GM21360 (cell line): Measurements from ENCODE around the gene KCNIP4.
"Not testable (repeated sequence)": the region's sequence is repeated elsewhere in the genome, so short reads cannot be mapped to it uniquely, and the experiment has no call there.

ENCODE experiments used
- ATAC-seq: cut with Tn5 transposase; IDR thresholded peaks from one replicate; pipeline ENCODE4 v1.9.1; 2021; ENCODE audit warnings: mild to moderate bottlenecking, moderate library complexity; ENCODE audit not compliant: unreplicated experiment

KCNIP4 gene

GRCh38 chr4:21948347-21949072, at the start of gene KCNIP4:
KCNIP4 (minus strand) TSS chr4:21948772.
- ATAC-seq, result no peak

GRCh38 chr4:21996618-21997017, 48.0 kb upstream of the KCNIP4 start:
- not testable (repeated sequence) for ATAC-seq

GRCh38 chr4:21992330-21992729, 43.8 kb upstream of the KCNIP4 start:
- ATAC-seq, result no peak

- ATAC-seq, result no peak
These were observed 43.0 kb upstream of the KCNIP4 start for GRCh38 chr4:21991562-21991961.

GRCh38 chr4:21991050-21991449, 42.5 kb upstream of the KCNIP4 start:
- ATAC-seq, result no peak

GRCh38 chr4:21989351-21989750, 40.8 kb upstream of the KCNIP4 start:
- ATAC-seq, result no peak

GRCh38 chr4:21986307-21986706, 37.7 kb upstream of the KCNIP4 start:
- no peak for ATAC-seq

- no peak for ATAC-seq
These were observed 33.5 kb upstream of the KCNIP4 start for GRCh38 chr4:21982087-21982486.

GRCh38 chr4:21979196-21979595, 30.6 kb upstream of the KCNIP4 start:
- no peak for ATAC-seq

- no peak for ATAC-seq
These were observed 27.6 kb upstream of the KCNIP4 start for GRCh38 chr4:21976166-21976565.

GRCh38 chr4:21973850-21974249, 25.3 kb upstream of the KCNIP4 start:
- ATAC-seq, result no peak

GRCh38 chr4:21964762-21965319, 16.3 kb upstream of the KCNIP4 start:
- ATAC-seq, result no peak

GRCh38 chr4:21962691-21963090, 14.1 kb upstream of the KCNIP4 start:
- no peak for ATAC-seq

GRCh38 chr4:21960793-21961192, 12.2 kb upstream of the KCNIP4 start:
- ATAC-seq, result no peak

GRCh38 chr4:21954916-21955315, 6.3 kb upstream of the KCNIP4 start:
- no peak for ATAC-seq

- no peak for ATAC-seq
These were observed 5.1 kb upstream of the KCNIP4 start for GRCh38 chr4:21953653-21954052.

- peak; percentile 82 for ATAC-seq
These were observed 4.0 kb upstream of the KCNIP4 start for GRCh38 chr4:21952549-21952948.

- no peak for ATAC-seq
These were observed 493 bp upstream of the KCNIP4 start for GRCh38 chr4:21949073-21949457.

- no peak for ATAC-seq
These were observed 703 bp downstream of the KCNIP4 start for GRCh38 chr4:21947791-21948346.

GRCh38 chr4:21946858-21947257, 1.7 kb downstream of the KCNIP4 start:
- ATAC-seq, result no peak

- no peak for ATAC-seq
These were observed 26.9 kb downstream of the KCNIP4 start for GRCh38 chr4:21921526-21922180.

GRCh38 chr4:21915761-21916160, 32.8 kb downstream of the KCNIP4 start:
- no peak for ATAC-seq
